ENCODE results near the gene CCDC80.
A peak's percentile ranks its signal among the peaks of the same experiment; 100 is the strongest.
"Not testable (repeated sequence)": the region's sequence is repeated elsewhere in the genome, so short reads cannot be mapped to it uniquely, and the experiment has no call there.

Gene CCDC80

DNA sequence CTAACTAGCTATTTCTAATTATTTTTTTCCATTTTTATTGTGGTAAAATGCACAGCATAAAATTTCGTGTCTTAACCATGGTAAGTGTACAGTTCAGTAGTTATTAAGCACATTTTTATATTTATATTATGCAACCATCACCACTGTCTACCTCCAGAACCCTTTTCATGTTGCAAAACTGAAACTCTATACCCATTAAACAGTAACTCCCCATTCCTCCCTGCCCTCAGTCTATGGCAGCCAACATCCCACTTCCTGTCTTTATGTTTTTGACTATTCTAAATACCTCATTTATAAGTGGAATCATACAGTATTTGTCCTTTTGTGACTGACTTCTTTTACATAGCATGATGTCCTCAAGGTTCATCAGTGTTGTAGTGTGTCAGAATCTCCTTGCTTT lies 53.6 kb downstream of the CCDC80 start:
- DNase-seq (ENCODE audit: low read depth in 2 of 2, low spot score in 1 of 2): no peak

DNA sequence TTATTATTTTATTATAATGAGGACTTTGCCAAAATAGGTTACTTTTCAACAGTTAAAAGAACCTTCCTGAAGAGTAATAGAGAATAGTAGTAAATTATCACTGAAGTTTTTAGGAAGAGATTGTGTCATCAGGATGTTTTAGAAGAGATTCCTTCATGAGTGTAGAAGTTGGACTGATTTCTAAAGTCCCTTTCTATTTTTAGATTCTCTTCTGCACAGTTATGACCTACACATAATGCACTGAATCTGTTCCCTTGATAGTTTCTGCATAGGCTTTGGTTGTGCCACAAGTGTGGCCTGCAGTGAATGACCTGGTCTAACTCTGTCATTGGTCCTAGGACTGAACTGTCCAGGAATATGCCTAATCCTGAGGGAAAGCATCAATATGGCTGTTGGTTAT lies 55.2 kb downstream of the CCDC80 start:
- no peak for DNase-seq (ENCODE audit: low read depth in 2 of 2, low spot score in 1 of 2)

DNA sequence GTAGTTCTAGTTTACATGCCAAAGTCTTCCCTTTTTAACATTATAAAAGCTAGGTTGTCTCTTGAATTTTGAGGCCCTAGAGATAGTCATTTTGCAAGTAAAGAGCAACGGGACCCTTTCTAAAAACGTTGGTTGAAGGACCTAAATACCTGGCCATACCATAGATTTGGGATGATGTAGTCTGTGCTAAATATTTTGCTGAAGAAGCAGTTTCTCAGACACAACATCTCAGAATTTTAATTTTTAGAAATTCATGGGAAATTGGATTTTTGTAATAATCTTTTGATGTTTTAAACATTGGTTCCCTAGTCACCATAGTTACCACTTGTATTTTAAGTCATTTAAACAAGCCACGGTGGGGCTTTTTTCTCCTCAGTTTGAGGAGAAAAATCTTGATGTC lies 57.8 kb downstream of the CCDC80 start:
- no peak for DNase-seq (ENCODE audit: low read depth in 2 of 2, low spot score in 1 of 2)

DNA sequence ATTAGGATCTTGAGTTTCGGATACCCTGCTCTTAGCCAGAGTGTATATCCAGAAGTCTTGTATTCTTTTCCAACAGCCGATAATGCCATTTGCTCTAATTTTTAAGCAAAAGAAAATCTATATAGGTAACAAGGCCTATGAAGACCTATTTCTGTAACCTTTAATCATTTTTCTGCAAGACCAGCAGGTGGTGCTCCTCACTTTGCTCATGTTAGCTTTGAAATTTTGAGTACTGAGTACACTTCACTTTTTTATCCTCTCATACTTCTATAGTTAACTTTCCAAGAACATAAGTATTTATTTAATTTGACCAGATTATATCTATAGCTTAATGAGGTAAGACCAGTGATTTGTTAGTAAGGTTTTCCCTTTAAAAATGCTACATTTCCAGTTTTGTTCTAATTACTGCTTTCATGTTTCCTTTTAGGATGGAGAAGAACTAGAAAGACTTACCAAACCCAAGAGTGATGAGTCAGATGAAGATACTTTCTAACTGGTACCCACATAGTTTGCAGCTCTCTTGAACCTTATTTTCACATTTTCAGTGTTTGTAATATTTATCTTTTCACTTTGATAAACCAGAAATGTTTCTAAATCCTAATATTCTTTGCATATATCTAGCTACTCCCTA lies 58.6 kb downstream of the CCDC80 start:
- DNase-seq (ENCODE audit: low read depth in 2 of 2, low spot score in 1 of 2): no peak

DNA sequence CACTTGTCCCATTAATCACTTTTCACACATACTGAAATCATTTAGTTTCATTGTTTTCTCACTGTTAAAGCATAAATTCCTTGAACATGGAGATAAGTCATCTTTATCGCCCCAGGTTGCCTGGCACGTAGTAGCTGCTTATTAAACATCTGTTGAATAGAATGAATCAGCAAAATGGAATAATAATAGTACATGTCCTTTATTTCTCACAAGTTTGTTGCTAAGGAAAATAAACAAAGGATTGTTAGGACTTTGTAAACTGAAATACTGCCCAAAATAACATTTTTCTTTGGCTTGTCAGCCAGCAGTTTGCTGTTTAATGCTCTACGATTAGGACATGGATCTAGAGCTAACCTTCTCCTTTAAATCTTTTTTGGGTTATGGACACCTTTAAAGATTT lies 61.2 kb downstream of the CCDC80 start:
- no peak for DNase-seq (ENCODE audit: low read depth in 2 of 2, low spot score in 1 of 2)

DNA sequence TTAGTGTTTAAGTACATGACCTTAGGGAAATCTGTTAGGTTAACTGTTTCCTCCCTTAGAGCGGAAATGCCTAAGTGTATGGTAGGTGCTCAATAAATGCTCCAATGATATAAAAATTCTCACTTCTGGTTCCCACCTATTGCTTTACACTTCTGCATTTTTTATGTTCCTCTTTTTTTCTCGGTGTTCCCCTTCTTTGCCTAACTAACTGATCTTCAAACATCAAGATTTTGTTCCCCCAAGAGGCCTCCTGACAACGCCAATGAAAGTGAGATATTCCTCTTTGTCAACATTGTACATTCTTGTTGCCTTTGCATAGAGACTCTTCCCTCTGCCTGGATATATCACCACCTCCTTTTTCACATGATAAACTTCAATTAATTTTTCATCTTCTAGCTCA lies 61.7 kb downstream of the CCDC80 start:
- DNase-seq (ENCODE audit: low read depth in 2 of 2, low spot score in 1 of 2): no peak

DNA sequence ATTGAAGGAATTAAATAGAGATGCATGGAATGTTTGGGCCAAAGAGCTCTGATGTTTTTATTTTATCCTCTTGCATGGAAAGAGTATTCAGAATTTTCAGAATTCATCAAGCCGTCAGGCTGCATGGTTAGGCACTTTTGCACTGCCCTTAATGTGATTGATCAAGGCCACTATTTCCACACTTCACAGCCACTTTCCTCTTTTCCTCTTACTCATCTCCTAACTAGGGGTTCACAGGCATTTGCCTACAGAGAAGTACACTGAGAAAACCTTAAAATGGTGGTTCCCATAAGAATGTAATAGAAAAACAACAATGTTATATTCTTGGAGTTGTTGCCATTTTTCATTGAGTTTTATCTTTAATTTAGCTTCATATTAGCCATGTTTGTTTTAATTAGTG lies 68.2 kb downstream of the CCDC80 start:
- DNase-seq (ENCODE audit: low read depth in 2 of 2, low spot score in 1 of 2): no peak

DNA sequence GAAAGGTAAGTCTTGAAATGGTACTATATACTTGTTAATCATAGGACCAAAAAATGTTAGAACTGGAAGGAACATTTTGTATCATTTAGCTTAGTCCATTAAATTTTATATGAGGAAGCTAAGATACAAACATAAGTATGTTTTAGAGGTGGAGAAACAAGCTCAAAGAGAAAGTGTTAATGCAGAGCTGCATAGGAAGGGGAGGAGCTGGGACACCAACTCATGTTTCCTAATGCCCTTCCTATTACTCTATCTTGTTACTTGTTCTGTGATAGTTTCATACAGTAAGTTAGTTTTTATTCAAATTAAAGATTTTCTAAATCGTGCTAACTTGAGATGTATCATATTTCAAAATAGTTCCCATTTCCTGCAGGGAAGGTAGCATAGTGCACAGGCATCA lies 71.7 kb downstream of the CCDC80 start:
- no peak for DNase-seq (ENCODE audit: low read depth in 2 of 2, low spot score in 1 of 2)

DNA sequence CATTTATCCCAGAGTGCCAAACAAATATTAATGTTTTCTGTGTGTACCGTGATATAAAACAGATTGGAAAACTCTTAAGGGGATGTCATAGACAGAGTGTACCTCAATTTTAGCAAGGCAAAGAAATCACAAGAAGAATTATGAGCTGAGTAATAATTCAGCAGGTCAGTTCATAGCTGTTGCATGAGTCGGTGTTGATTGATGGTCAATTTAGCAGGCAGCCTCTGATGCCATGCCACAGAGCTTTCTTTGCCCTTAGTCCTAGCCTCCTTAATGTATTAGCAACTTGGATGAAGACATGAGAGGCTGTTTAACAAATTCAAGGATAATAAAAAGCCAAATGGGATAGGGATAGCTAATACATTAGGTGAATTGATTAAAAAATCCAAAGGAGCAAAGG lies 72.3 kb downstream of the CCDC80 start:
- DNase-seq (ENCODE audit: low read depth in 2 of 2, low spot score in 1 of 2): no peak

DNA sequence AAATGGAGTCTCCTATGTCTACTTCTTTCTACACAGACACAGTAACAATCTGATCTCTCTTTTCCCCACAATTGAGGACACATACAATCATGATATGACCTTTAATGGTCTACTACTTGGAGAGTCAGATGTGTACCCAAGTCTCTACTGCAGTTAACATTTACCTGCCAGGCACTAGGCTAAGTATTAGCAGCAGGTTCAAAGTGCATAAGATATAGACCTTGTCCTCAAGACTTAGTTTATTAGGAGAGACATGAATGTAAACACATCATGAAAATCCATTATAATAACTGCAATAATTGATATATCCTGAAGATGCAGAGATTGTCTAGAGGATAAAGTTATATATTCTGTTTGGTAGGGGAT lies 76.0 kb downstream of the CCDC80 start:
- DNase-seq (ENCODE audit: low read depth in 2 of 2, low spot score in 1 of 2): no peak

DNA sequence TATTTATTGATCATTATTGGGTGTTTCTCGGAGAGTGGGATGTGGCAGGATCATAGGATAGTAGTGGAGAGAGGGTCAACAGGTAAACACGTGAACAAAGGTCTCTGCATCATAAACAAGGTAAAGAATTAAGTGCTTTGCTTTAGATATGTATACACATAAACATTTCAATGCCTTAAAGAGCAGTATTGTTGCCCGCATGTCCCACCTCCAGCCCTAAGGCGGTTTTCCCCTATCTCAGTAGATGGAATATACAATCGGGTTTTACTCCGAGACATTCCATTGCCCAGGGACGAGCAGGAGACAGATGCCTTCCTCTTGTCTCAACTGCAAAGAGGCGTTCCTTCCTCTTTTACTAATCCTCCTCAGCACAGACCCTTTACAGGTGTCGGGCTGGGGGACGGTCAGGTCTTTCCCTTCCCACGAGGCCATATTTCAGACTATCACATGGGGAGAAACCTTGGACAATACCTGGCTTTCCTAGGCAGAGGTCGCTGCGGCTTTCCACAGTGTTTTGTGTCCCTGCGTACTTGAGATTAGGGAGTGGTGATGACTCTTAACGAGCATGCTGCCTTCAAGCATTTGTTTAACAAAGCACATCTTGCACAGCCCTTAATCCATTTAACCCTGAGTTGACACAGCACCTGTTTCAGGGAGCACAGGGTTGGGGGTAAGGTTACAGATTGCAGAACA lies 76.5 kb downstream of the CCDC80 start:
- not testable (repeated sequence) for DNase-seq (ENCODE audit: low read depth in 2 of 2, low spot score in 1 of 2)

DNA sequence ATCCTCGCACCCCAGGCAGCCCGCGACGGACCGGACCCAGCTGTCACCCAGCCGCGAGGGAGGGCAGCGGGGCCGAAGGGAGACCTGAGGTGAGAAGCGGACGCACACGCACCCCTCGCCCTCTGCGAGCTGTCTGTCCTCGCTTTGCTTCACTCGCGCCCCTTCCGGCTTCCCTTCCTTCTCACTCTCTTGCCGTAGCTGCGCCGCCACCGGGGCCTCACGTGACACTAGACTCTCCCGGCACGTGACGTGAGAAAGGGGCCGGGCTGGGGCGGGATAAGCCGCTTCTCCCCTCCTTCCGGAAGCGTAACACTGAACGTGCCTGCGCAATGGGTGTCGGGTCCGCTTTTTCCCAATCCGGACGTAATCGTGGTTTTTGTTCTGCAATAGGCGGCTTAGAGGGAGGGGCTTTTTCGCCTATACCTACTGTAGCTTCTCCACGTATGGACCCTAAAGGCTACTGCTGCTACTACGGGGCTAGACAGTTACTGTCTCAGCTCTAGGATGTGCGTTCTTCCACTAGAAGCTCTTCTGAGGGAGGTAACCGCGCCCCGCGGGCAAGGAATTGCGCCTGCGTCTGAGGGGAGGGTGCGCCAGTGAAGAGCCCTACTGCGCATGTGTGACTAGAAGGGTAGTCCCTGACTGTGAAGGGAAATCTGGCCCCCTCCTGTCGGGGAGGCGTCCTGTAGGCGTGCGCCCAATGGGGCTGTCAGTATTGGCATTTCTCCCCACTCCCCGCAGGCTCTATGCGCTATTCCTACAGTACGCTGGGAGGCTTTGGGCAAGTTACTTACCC lies 79.0 kb downstream of the CCDC80 start, which contains the start of the genes ATG3 and SLC35A5:
Gene ATG3, minus strand, starts transcription at position 229 of the 796 bp plus-strand sequence. CDS start 434 bp downstream, outside the sequence.
Gene SLC35A5, plus strand, starts transcription at position 312 of the 796 bp plus-strand sequence. CDS start 1,359 bp downstream, outside the sequence.
- DNase-seq (ENCODE audit: low read depth in 2 of 2, low spot score in 1 of 2): peak; percentile 97 to 99

DNA sequence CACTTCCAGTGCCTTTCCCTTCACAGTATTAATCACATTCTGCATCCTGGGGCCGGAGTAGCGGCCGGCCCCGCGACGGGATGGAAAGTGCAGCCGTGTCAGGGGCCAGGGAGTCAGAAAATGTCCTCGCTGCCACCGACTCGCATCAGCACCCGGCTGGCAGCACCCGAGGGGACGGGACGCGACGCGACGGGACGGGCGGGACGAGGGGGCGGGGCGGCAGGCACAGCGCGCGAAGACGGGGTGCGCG lies 79.5 kb downstream of the CCDC80 start:
- no peak for DNase-seq (ENCODE audit: low read depth in 2 of 2, low spot score in 1 of 2)

DNA sequence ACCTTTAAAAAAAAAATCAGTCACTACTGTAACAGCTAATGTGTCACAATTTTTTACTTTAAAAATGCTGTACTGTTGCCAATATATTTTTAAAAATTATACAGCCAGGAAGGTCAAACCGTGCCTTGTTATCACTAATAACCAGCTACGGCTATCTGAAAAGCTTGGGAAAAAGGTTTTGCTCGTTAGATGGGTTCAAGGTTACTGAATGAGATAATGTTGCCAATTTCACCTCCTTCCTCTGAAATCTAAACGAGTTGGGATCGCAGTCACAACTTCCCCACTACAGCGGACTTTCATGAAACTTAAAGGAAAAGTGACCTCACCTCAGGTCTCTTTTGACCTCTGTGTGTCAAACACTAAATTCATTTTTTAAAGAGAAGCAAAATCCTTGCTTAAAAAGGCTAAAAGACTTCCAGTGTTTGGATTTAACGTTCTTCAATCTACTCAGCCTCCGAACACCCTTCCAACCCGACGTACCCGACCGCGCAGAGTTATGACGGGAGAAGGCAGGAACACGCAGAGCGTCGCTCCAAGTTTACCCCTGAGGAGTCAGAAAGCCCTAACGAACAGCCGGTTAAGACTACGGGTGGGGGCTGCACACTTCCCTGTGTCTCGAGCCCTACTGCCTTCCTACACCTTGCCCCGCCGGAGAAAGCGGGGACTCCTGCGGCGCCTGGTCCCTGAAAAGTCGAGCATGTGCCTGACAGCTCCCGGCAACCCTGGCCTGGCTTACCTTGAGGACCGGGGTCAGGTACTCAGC lies 80.0 kb downstream of the CCDC80 start:
- peak; percentile 21 to 22 for DNase-seq (ENCODE audit: low read depth in 2 of 2, low spot score in 1 of 2)

DNA sequence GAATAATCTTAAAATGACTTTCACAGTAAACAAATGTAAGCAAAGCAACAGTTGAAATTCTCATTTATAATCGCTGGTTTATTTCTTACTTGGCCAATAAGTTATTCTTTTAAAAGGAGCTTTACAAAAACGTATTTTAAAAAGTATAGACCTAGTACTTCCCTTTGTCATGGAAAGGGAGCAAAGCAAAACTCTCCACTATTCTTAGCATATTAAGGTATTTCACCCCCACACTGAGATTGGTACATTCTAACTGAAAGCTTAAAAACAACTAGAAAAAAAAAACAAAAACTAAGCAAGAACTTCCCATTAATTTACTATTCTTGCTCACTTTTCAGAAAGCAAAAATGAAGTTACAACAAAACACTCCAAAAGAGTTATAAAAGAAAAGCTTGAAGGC lies 80.6 kb downstream of the CCDC80 start:
- no peak for DNase-seq (ENCODE audit: low read depth in 2 of 2, low spot score in 1 of 2)

DNA sequence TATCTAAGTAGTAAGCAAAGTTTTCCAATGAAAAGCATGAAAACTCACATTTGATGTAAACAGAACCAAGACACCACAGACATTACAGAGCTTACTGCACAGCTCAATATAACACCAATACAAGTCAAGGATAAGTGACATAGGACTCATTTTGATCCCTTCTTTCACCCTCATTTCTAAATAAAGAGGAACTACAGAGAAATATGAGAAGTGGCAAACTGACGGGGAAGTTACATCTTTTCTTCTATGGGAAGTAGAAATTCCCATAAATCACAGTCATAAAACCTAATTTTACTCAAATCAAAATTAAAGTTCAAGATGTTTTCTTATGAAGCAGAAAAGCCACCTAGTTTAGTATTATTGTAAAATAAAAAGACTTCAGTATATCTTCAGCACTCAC lies 83.0 kb downstream of the CCDC80 start:
- no peak for DNase-seq (ENCODE audit: low read depth in 2 of 2, low spot score in 1 of 2)

DNA sequence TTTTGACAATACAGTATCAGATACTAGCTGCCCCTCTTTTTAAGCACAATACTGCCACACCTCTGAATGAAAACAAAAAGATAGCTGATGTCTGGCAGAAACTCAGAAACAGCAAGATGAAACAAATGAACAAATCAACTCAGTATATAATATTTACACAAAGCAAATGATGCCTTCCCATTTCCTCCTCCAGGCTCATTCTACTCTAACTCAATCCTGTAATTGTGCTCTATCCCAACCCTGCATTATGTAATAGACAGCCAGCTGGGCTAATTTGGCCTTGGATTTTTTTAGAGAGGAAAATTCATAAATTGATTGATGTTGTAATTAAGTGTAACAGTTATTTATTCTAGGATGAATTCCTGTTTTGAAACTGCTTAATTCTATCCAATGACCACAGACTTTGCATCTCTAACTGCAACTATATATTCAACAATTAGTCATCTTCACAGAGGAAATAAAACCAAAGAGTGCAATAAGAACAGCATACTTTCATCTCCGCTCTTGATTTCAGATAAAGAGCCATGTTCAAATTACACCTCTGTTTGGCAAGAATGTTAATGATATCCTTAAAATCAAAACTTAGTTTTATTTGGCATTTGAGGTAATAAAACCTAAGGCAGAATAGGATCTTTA lies 85.3 kb downstream of the CCDC80 start:
- DNase-seq (ENCODE audit: low read depth in 2 of 2, low spot score in 1 of 2): no peak

DNA sequence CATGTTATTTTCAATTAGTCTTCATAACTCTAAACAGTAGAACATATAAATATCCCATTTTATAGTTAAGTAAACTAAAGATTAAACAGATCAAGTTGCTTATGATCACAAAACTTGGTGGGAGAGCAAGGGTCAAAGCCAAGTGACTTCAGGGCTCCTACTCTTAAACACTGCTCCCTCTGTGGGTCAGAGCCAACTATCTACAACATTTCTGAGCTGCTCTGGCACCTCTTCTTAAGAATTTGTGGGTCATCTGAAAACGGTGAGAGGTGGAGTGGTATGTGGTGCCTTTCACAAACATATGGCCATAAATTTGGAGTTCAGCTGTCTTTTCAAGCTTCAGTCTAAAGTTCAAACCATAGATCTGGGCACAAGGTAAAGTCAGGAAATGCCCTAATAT lies 90.1 kb downstream of the CCDC80 start:
- DNase-seq (ENCODE audit: low read depth in 2 of 2, low spot score in 1 of 2): no peak
